GM19467 (cell line): Measurements from ENCODE around the gene EFNA5.

Experiments used
- ATAC-seq: cut with Tn5 transposase; IDR thresholded peaks from one replicate; pipeline ENCODE4 v1.9.1; 2021; ENCODE audit warnings: mild to moderate bottlenecking, moderate library complexity; ENCODE audit not compliant: unreplicated experiment

EFNA5 gene

GRCh38 chr5:107646418-107646817 lies 24.3 kb downstream of the EFNA5 start:
- no peak for ATAC-seq

DNA sequence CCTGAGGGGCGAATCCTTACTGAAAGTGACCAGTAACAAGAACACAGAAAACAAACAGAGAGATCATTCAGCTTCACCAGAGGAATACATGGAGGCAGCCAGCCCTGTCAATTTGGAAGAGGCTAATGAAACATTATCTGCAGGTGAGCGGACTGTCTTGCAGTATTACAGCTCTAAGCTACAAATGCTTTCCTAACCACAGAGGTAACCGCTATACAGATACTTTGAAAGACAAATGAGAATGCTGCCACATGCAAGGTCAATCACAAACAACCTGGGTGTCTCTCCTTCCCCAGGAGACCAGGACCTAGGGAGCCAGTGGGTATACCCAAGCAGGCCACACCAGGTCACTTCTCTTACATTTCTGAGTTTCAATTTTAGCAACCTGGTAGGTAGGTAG lies 30.2 kb downstream of the EFNA5 start:
- no peak for ATAC-seq

DNA sequence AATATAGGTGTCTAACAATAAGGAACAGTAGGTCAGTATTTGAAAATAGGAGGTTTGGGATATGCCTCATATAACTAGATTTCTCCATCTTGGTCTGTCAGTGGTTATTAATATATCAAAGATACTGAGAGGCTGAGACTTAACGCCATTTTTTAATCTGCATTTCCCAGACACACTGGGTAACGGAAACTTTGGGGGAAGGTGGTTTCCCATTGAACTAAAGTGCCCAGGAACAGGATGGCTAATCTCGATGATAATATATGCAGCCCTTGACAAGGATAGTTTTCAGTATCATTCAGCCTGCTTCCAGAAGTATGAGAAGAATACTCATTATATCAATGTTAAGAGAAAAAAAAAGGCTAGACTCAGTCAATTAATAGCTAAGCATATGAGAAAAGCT lies 30.7 kb downstream of the EFNA5 start:
- no peak for ATAC-seq

DNA sequence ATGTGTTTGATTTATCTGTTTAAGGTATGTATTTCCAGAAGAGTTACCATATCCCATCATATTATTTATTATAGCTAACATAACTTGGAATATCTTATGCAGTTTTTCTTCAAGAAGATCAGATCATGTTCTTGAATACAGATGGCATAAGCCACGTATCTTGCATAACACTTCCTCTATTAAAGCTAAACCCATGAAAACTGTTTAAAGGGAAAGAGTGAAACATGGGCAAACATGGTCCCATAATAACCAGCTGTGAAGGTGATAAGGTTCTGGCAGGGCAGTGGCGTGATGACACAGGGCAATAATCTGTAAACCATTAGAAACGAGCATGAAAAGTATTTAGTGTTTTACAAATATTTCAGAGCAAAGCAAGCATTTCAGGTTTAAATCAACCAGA lies 34.2 kb downstream of the EFNA5 start:
- ATAC-seq, result no peak

DNA sequence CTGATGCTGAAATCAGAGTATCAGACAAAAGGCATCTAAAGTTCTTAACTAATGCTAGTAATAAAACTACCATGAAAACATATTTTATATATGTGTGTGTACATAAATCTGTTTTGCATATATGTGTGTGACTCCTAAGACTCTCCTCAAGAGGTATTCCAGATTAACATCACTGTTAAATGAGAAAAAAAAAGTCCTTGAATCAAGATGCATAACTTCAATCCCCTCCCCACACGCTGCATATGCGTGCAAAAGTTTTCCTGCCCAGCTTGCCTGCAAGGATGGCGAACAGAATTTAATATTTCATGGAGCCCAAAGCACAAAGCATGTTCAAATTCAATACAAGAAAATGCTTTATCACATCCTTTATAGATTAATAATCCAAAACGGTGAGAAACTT lies 34.7 kb downstream of the EFNA5 start:
- no peak for ATAC-seq

DNA sequence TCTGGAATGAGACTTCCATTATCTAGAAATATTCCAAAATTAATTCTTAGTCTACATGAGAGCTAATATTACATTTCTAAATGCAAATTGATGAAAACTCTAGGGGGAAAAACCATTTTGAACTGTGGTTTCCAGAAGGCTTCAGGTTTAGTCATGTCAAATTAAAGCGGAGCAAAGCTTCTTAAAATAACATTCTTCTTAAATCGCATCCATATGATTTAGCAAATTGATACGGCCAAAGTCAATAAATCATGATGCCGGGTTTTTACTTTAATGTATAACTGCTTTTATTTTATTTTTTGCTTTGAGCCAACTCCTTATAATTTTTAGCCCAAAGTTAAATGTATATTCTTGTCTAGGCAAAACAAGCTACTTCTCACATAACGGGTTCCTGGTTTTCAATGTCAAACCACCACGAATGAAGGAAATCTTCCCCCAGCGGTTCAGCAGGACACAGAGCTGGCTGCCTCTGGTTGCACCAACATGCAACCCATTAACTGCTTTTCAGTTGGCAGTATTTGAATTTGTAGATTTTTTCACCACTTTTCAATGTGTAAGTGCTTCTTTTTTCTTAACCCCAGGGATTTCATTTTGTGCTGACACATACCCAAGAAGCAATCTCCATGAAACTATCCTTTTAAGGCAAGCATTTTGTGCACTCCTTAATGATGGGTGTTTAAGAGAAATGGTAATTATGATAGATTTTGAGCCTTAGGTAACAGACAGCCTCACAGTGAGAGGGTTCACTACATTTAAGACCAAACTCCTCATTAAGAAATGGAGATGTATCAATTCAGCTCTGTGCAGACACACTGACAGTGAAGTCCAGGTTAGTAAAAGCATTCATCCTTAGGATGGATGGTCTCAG lies 35.5 kb downstream of the EFNA5 start:
- no peak for ATAC-seq

GRCh38 chr5:107633171-107633901 lies 37.4 kb downstream of the EFNA5 start:
- ATAC-seq, result no peak

- no peak for ATAC-seq
These were observed 38.9 kb downstream of the EFNA5 start for GRCh38 chr5:107631805-107632362.

DNA sequence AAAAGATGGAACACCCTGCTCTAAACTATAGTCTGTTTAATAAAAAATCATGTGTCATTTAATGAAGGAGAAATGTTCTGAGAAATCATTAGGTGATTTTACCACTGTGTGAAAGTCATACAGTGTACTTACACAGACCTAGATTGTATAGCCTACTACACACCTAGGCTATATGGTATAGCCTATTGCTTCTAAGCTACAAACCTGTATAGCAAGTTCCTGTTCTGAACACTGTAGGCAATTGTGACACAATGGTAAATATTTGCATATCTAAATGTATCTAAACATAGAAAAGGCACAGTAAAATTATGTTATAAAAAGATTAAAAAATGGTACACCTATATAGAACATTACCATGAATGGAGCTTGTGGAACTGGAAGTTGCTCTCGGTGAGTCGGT lies 40.6 kb downstream of the EFNA5 start:
- no peak for ATAC-seq

GRCh38 chr5:107624235-107624634 lies 46.5 kb downstream of the EFNA5 start:
- ATAC-seq, result no peak

GRCh38 chr5:107621089-107621488 lies 49.6 kb downstream of the EFNA5 start:
- ATAC-seq, result no peak

DNA sequence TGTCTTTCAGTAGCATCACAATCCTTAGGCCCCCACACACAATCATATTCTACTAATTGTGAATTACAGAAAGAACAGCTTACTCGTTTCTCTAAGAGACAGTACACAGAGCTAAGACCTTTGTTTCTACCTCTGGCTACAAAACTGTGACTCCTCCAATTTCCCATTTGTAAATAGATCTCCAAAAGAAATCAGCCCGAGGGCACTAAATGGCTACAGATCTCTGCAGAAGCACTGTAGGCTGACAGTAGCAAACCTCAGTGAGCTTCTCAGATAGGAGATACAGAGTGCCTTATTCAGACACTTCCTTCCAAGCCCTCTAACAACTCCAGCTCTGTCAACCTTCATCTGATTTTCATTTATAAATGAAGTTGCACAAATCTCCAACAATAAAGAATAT lies 51.0 kb downstream of the EFNA5 start:
- no peak for ATAC-seq

DNA sequence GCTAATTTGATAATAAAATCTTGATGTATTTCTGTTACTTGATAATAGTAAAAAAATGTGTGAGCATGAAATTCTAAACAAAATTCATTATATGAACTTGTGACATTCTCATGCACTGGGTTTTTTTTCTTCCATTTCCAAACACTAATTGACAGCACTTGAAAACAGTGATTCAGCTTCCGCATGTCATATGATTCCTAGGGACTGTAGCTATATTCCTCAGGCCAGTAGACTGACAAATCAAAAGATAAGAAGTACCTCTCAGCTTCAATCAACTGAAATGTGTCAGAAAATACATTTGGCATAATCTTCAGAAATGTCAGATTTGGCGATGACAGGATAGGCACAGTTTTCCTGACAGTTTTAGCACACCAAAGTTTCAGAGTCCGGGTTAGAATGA lies 52.5 kb downstream of the EFNA5 start:
- no peak for ATAC-seq

DNA sequence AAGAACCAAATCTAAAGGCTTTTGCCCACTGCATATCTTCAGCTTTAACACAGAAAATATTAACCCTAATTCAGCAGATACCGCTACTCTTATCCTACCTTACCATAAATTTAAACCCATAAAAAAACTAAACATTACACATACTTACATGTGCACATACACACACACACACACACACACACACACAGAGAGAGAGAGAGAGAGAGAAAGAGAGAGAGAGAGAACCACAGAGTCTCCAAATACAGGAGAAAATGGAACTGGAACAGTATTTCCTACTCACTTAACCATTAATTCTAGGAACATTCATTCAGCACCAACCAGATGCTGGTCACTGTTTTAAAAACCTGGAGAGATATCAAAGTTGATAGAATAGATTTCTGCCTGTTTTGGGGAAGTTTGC lies 53.7 kb downstream of the EFNA5 start:
- ATAC-seq, result no peak

GRCh38 chr5:107616213-107616612 lies 54.5 kb downstream of the EFNA5 start:
- ATAC-seq, result no peak

GRCh38 chr5:107615299-107615817 lies 55.4 kb downstream of the EFNA5 start:
- no peak for ATAC-seq

DNA sequence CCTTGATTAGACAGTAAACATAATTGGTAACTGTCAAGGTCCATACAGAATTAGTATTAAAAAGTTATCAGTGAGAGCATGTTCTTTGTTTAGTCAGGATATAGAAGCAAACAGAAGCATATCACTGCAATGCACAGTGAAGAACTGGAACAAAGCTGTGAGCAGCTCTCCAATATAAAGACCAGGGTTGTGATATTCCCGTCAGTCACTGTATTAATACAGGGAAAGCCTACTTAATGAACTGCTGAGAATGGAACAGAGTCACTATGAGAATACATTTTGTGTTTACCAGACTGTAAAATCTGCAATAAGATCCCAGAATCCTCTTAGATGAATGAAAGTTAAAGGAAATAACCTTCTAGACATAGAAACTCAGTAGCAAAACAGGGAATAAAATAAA lies 58.2 kb downstream of the EFNA5 start:
- no peak for ATAC-seq

GRCh38 chr5:107610798-107611197 lies 59.9 kb downstream of the EFNA5 start:
- no peak for ATAC-seq

- ATAC-seq, result no peak
These were observed 62.9 kb downstream of the EFNA5 start for GRCh38 chr5:107607671-107608345.

GRCh38 chr5:107607196-107607595 lies 63.5 kb downstream of the EFNA5 start:
- no peak for ATAC-seq

DNA sequence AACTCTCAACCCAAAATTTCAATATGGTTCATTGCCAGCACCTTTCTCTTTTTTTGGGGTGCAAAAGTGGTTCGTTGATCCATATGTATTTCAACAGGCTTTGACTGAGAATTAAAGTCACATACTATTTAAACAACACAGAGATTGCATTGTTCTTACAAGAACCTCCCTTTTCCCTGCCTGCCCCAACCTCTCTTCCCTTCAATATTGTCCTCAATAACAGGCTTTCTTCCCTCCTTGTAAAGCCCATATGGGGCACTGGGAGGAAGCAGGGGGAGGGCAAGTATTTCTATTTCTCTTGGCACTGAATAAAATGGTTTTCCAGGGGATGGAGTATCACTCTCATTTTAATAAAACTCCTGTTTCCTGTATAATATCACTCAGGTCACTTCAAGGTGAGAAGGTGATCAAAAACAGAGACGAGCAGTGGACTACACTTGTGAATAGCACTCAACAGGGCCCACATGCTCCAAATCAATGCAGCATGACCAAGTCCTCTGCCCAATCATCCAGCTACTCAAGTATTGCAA lies 65.1 kb downstream of the EFNA5 start:
- ATAC-seq, result no peak
